GM21786 (cell line): ENCODE results near the gene C11orf42.

ENCODE experiments used
- ATAC-seq: cut with Tn5 transposase; IDR thresholded peaks from one replicate; pipeline ENCODE4 v1.9.1; 2021; ENCODE audit not compliant: unreplicated experiment

The C11orf42 gene

GRCh38 chr11:6251990-6252473 lies 46.7 kb downstream of the C11orf42 start:
- ATAC-seq: no peak

- no peak for ATAC-seq
Observed at GRCh38 chr11:6253197-6253596, 47.8 kb downstream of the C11orf42 start.

- ATAC-seq: no peak
Observed at GRCh38 chr11:6258141-6258540, 52.8 kb downstream of the C11orf42 start.

GRCh38 chr11:6258571-6259081 lies 53.3 kb downstream of the C11orf42 start:
- ATAC-seq: no peak

GRCh38 chr11:6260207-6260726 lies 54.9 kb downstream of the C11orf42 start:
- no peak for ATAC-seq
